ENCODE data around the gene RIGI.
"Not testable (repeated sequence)": the region's sequence is repeated elsewhere in the genome, so short reads cannot be mapped to it uniquely, and the experiment has no call there.

The RIGI gene

DNA sequence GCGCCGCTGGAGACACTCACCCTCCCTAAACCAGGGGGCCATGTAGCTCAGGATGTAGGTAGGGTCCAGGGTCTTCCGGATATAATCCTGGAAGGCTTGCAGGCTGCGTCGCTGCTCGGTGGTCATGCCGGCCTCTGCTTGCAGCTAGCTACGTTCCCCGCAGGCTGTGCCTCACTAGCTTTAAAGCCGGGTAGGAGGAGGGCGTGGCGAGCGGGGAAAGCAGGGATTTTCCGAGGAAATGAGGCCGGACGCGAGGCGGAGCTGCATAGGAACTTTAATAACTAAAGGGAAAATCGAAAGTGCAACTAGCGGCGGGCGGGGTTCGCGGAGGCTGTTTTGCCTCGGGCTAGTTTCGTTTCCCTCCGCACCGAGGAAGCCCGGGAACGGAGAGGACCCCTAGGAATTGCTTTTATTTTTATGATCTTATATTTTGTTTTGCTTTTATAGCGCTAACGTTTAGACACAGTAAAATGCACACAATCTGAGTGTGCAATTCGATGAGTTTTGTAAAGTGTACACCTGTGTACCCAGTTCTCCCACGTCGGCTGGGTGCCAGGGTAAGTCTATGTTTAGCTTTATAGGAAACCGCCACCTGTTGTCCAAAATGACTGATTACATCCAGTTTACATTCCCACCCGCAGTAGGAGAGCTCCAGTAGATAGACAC lies at the start of gene RIGI:
Gene RIGI, minus strand, starts transcription at position 156 of the 666 bp plus-strand sequence. Its CDS starts 30 bp downstream, at position 126.
- peak; percentile 63 for DNase-seq

DNA sequence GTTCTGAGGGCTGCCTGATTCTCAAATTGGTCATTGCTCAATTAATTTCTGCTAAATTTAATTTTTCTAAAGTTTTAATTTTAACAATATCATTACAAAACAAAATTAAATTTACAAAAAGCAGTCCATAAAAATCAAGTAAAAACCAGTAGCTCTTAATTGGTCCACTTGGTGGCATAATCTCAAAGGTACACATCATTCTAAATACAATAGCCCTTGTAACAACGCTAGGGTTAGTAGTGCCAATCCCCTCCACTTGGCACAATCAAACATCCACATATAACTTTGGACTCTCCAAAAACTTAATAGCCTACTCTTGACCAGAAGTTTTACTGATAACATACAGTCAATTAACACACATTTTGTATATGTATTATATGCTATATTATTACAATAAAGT lies 48.9 kb upstream of the RIGI start:
- no peak for DNase-seq

DNA sequence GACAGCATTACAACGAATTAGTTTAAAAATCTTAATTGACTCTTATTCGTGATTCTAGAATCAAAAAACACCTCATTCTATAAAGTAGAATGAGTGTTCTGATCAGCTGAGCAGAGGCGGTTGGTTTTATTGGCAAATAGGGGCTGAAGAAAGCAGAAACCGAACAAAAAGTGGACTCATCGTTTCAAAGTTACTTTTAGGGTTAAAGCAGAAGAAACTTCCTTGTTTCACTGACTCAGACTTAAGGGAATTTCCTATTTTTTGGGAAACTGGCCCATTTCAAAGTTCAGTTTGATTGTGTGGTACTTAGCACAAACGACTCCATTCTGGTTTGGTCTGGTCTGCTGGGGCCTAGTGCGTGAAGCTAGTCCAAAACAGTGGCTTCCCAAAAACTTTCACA lies 47.8 kb upstream of the RIGI start:
- DNase-seq, result no peak

DNA sequence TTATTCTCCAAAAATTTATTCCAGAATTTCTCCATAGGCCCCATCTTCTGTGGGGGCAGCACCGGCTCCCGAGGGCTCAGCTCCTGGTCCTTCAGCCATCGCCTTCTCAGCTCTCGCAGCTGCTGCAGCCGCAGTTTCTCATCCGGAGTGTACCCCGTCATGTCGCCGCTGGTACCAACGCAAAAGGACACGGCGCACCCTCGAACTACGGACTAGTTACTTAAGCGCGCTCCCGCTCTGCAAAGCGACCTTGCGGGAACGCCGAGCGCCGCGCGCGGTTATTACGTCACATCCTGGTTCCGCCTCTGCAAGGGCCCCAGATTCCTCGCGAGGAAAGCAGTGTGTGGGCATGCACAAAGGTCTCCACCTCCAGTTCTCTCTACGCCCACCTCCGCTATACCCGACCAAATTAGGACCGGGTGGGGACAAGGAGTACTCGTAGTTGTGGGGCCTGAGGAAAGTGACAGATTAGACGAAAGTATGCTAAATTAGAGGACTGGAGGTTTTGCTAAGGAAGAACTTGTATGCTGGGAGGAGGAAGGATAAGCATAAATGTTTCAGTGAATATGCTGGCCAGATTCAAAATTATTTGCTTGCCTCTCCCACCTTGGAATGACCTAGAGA lies 47.0 kb upstream of the RIGI start, which contains the start of gene NDUFB6:
Gene NDUFB6, minus strand, starts transcription at position 260 of the 624 bp plus-strand sequence. Its CDS starts 99 bp downstream, at position 161.
- DNase-seq, result peak; percentile 91

DNA sequence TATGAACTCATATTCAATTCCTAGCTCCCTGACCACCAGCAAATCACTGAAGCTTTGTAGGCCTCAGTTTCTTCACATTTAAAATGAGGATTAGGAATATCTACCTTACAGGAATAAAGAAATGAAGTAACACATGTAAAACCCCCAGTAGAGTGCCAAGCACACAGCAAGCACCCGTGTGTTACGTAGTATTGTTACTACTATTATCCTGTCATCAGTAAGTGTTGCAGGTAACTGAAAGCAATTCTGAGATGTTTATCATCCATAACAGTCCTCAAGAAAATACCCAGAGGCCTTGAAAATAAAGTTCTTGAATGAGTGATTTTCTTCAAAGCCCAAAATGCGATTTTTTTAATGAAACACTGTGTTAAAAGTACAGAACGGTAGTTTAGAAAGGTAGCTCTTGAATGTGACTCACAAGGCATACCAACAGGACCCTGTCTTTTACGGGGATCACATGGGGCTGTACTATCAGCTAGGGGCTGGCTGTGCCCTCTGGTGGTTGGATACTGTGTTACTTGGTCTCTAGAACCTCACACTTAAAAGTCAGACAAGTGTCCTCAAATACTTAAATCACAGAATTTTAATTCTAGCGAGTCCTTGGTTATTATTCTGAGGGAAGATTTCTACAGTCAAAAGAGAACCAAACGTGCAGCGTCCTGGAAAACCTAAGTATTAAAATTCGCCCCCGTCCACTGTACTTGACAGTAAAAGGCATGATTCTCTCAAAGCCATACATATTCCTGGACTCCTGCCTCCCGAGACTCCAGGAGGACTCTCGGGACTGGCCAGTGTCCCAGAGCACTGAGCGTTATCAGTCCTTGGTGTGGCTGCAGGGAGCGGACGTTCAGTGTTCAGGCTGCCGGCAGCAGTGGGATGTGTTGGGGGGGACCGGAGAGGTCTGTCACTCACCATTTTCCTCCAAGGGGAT lies 46.2 kb upstream of the RIGI start:
- peak; percentile 65 for DNase-seq

DNA sequence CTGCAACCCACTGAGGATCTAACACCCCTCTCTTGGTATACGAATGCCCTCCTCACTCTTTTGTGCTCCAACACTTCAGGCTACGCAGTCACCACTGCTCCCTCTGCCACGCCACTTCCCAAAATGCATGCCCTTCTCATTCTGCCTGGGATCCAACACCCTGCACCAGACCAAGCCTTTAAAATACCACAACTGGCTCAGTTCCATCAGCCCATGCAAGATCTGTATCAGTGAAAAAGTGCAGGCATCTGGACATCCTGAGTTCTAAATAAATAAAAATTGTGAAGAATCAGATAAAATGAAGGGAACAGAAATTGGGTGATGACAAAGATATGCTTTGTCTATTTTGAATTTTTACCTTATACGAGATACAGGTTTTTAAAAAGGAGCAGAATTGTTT lies 44.3 kb upstream of the RIGI start:
- no peak for DNase-seq

DNA sequence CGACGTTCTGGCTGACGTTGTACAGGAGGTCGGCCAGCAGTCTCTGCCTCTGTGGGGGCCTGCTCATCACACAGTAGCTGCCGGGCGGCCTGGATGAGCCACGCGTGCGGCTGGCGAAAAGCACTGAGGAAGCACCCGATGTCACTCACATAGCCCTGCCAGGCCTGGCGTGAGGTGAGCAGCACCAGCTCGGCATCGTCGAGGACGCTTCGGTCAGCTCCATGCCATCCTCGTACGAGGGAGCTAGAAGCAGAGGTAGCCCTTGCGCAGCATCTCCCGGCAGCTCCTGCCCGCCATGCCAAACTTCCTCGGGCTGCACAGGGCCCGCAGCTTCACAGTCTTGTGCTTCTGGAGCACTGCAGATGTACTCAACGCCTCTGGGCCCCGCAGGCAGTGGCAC lies 40.8 kb upstream of the RIGI start:
- no peak for DNase-seq

DNA sequence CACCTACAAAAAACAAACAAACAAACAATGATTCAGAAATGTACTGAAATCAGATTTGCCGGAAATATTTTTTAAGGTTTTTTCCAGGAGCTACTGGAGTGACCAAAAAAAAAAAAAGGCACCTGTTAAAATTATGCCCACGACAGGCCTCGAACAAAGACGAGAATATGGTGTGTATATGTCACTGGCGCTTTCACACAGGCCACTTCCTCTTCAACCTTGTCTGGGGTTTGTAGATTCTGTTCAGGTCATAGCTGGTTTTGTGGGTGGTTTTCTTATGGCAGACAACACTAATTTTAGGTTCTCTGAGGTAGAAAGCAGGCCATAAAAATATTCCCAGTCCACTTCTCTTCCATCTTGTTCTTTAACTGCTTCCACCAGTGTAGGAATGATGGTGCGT lies 40.0 kb upstream of the RIGI start:
- no peak for DNase-seq

DNA sequence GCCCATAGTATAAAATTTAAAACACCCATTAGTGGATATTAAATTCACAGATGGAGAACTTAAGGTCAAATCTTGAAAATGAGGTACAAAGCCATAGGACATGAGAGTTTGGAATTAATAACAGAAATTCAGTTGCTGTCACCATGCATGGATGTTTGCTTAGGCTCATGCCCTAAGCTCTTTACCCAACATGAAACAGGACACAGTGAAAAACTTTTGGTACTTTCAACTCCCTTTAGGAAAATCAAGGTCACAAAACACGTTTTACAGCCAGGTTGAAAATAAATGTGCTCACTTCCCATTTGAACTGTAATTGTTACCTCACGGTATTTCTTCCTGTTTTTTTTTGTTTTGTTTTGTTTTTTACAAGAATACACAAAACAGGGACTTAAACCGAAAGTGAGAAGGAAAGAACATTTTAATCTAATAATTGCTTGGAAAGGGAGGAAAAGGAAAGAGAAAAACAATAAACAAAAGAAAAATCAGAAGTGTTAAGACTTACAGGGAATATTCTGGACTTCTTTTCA lies 32.5 kb upstream of the RIGI start:
- DNase-seq, result no peak

DNA sequence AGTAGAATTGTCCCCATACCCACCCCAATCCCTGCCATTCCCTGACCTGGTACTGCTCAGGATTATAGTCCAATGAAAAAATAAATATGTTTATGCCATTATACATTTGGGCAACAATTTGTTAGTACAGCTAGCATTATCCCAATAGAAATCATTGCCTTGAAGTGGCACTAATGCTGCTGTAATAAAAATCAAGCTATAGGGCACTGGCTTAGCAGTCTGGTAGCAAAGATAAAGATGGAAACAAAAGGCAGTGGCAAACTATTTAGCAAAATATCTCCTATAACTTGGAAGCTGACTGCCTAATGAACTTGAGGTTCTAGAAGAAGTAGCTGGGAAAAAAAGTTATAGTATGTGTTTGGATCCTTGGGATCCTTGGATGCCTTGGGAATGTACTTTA lies 28.6 kb upstream of the RIGI start:
- no peak for DNase-seq

DNA sequence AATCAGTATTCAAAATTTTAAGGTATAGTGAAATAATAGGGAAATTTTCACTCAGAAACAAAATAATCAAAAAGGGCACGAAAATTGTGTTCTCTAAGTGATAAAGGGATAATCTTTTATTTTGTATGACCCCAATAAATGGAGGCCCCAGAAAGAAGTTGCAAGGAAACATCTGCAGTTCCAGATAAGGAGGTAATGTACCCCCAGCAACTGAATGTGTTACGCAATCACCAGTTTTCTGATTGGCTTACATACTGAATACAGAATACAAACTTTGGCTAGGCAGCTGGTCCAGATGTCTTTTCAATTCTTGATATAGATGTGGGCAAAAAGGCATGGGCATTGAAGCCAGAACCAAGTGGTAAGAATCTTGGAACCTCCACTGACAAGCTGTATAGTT lies 28.1 kb upstream of the RIGI start:
- DNase-seq, result no peak

DNA sequence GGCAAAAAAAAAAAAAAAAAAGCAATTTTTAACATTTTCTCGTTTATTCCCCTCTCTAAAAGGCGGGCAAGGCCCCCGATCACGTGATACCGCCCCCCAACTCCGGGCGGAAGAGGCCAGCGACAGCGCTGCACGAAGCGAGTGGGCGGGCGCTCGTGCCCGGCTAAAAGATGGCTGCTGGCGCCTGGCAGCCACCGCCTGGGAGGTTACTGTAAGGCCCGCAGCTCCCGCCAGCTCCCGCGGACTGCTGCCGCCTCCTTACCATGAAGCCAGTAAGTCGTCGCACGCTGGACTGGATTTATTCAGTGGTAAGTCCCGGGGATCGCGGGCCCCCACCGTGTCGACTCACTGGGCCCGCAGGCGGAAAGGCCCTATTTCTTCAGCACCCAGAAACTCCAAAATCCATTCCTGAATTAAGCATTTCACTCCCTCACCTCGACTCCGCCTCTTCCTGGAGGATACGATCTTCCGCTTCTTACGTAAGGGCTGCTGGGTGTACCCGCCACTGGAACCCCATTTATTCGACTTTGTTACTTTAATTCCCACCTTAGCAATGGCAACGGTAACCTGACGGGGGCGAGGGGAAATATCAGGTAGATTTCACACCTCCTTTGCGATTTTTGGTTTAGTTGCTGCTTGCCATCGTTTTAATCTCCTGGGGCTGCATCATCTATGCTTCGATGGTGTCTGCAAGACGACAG lies 26.3 kb upstream of the RIGI start, which contains the start of the genes SMIM27 and TOPORS:
Gene SMIM27, plus strand, starts transcription at position 156 of the 701 bp plus-strand sequence. Its CDS starts 108 bp downstream, at position 264.
Gene TOPORS, minus strand, starts transcription at position 415 of the 701 bp plus-strand sequence. Its CDS starts 150 bp downstream, at position 265.
- peak; percentile 83 for DNase-seq

DNA sequence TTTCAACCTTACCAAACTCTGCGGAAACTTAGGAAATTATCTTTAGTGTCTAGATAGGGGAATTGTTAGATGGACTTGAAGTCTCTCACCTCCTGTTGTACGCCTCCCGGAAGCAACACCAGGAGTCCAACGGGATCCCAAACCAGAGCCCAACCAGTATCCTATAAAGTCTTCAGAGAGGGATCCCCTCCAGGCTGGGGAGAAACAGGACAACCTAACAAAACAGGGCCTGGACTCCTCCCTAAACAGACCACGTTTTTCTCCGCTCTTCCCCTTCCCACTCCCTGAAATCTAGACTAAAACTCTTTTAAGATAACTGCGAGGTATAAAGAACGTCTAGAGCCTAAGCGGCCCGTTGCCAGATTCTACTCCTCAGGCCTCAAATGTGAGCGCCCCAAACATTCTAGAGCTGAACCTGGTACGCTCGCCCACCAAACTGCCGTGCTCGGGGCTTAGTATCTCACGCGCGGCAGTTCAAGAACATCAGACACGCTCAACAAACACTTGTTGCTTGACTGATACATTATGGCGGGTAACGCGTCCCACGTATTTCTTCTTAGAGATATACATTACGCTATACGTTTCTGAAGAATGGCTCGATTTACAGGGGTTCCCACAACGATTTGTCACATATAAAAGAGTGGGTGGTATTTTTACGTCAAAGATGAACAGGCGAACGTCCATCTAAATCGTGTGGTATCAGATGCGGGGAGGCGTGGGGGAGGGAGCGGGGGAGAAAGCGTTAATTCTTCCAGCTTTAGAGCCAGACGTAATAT lies 25.5 kb upstream of the RIGI start:
- no peak for DNase-seq

DNA sequence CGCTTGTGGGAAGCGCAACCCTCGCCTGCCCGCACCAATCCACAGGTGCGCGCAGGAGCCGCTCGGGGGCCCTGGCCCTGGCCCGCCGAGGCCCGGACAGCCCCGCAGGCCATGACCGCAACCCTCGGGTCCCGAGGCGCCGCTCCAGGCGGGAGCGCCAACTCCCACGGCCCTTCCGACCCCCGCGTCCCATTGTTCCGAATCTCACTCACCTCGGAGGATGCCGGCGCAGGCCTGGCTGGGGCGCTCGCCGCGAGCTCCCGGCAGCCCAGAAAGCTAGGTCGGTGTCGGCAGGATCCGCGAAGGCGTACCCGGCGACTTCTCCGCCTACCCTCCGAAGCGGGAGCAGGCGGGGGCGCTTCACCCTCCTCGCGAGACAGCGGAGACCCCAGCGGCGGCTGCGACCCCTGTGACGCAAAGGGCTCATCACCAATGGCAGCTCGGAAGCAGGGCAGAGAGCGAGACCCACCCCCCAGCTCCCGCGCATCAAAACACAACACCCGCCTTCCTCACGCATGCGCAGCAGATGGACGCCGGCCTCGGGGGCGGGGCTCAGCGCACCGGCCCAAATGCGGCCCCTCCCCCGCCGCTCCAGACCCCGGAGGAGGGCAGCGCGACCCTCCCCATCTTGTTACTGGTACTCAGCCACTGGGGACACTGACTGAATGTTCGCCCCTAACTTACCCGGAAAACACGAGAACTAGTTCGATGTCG lies 24.7 kb upstream of the RIGI start:
- DNase-seq, result peak; percentile 90

DNA sequence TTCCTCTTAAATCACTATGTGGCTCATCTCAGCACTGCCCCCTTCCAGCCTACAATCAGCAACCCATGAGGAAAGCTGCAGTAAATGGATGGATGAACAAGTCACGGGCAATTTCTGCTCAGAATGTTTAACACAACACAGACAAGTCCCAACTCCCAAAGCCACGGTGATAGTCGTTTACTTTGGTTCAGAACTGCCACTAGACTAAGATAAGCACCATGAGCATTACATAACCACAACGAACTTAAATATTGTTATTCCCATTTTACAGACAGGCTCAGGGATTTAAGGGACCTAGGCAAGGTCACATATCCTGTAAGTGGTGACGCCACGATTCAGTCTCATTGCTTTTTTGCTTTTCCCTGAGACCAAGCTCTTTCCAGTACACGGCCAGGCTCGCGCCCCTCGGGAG lies 24.2 kb upstream of the RIGI start:
- no peak for DNase-seq

DNA sequence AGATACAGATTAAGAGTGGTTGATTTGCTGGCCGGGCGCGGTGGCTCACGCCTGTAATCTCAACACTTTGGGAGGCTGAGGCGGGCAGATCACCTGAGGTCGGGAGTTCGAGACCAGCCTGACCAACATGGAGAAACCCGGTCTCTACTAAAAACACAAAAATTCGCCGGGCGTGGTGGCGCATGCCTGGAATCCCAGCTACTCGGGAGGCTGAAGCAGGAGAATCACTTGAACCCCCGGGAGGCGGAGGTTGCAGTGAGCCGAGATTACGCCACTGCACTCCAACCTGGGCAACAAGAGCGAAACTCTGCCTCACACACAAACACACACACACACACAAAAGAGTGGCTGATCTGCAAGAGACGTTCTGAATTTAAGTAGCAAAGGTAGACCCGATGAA lies 22.2 kb upstream of the RIGI start:
- not testable (repeated sequence) for DNase-seq

DNA sequence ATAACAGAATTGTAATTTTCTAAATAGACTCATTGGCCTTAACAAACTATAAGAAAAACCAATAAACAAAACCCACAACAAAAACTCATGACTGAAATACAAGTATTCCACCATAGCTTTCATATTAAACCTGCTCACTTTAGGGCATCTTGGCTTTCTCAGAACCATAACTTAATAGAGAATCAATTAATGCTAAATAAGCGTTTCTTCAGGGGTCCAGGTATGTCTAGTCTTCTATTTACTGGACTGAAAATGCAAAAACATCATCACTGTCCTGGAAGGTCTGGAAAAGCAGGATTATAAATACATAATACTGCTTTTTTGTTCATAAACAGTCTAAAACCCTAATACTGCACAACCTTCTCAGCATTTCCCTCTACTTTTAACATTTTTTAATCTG lies 19.9 kb upstream of the RIGI start:
- DNase-seq, result no peak

DNA sequence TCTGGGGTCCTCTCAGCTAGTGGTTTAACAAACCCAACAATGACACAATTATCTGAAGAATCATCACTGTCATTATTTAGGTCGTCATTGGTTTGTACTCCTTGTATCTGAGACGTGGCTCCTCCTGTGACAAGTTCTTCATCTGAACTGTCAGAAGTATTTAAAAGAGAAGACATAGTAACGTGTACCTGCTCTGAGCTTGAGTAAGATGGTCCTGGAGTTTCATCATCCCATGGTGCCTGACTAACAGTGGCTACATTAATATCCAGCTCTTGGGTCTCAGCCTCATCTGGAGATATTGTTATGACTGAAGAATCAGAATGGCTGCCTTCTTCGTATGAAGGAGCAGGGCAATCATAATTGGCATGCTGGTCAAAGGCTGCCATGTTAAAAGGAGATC lies 17.1 kb upstream of the RIGI start:
- no peak for DNase-seq

DNA sequence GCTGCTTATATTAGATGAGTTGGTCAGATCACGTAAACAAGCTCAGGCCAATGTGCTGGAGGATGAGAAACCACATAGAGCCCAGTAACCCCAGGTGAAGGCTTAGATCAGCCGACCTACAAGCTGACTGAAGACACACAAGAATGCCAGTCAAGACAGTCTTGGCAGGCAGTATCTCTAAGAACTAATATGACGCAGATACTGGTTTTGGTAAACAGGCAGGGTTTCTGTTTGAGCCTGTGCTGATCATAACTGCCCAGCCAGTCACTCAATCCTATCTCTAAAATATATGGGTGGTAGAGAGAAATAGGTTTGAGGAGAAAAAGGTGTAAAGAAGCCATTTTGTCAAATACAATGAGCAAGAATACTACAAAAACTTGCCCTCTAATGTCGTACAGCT lies 7.8 kb upstream of the RIGI start:
- no peak for DNase-seq

DNA sequence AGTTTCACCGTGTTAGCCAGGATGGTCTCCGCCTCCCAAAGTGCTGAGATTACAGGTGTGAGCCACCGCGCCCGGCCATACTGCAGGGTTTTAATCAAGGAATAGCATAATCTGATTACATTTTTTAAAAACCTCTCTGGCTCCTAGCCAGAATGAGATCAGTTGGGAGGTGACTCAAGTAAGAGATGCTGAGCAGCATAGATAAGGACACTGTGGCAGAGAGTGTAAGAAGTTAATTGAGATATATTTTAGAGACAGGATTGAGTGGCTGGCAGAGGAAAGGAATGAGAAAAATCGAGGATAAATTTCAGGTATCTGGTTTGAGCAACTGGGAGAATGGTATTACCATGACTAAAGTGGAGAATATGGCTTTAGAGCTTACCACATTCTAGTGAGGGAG lies 7.3 kb upstream of the RIGI start:
- DNase-seq, result no peak

DNA sequence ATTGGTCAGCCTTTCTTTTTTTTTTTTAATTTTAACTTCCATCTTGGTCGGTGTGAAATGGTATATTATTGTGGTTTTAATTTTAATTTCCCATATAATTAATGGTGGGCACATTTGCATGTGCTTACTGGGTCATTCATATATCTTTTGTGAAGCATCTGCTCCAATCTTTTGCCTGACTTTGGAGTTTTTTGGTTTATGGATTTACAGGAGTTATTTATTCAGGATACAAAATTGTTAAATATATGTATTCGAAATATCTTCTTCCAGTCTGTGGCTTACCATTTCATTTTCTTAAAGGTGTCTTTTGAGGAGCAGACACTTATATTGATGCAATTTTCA lies 682 bp upstream of the RIGI start:
- no peak for DNase-seq
